SH-SY5Y (cell line): Measurements from ENCODE around the gene GABRD.

Source experiments
- GATA2 ChIP-seq: IDR thresholded peaks from 2 replicates; pipeline ENCODE4 v1.6.1; 2011; ENCODE audit warnings: mild to moderate bottlenecking, low read depth, low read length
- GATA3 ChIP-seq: IDR thresholded peaks from 2 replicates; pipeline ENCODE4 v1.6.1; 2011; ENCODE audit warnings: low read depth, mild to moderate bottlenecking, low read length, moderate library complexity

GABRD gene

DNA sequence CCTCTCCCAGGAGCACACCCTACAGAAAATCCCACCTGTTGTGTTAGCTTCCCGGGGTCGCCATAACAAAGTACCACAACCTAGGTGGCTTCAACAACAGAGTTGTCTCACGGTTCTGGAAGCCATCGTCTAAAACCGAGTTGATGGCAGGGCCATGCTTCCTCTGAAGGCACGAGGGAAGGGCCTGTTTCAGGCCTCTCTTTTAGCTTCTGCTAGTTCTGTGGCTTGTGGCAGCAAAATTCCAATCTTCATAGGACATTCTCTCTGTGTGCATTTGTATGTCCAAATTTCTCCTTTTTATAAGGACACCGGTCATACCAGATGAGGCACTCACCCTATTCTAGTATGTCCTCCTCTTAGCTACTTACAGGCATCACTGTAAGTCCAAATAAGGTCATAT is 18.7 kb upstream of the GABRD start:
- TF ChIP-seq GATA3 = no peak
- no peak for TF ChIP-seq GATA2

- TF ChIP-seq GATA2 (no peak), GATA3 (no peak)
These were observed 18.3 kb upstream of the GABRD start for GRCh38 chr1:2000850-2001249.

- no peak for TF ChIP-seq GATA2
- TF ChIP-seq GATA3 = no peak
These were observed 17.3 kb upstream of the GABRD start for GRCh38 chr1:2001773-2002411.

GRCh38 chr1:2003541-2004131 is 15.5 kb upstream of the GABRD start, which contains the start of gene CFAP74:
CFAP74 (minus strand) TSS chr1:2003786; CDS start chr1:1990956, 12,830 bp downstream.
- no peak for TF ChIP-seq GATA2
- no peak for TF ChIP-seq GATA3

GRCh38 chr1:2004856-2005255 is 14.3 kb upstream of the GABRD start:
- TF ChIP-seq GATA2 = no peak
- TF ChIP-seq GATA3 = no peak

DNA sequence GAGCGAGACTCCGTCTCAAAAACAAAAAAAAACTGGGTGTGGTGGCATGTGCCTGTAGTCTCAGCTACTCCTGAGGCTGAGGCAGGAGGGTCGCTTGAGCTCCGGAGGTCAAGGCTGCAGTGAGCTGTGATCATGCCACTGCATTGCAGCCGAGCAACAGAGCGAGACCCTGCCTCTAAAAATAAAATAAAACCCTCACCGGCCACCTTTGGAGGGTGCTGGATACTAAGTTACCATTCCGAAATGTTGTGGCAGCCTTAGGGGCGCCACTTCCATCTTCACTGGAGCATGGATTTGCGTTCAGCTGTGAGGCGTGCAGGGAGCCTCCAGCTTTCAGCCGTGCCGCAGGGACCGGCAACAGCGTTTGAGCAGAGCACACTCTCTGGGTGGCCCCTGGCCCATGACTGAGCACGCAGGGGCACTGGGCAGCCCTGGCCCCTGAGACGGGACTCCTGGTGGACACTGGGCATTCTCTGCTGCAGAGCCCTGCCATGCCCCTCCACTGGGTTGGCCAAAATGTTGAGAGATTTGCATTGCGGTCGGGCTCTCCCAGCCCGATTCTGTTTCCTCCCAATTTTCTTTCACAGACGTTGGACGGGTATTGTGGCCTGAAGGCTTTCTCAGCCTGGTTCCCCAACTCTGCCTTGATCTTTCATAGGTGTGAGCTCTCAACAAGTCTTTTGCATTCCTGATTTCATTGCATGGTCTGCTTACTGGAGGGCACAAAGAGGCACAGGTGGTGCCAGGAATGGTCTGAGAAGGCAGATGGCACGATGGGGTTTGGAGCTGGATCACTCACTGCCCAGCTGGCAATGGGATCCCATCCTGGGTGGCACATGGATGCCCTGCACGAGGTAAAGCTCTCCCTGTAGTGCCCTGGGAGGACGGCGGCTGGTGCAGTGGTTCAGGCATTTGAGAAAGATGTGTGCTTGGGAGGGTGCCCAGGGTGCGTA is 9.8 kb upstream of the GABRD start:
- no peak for TF ChIP-seq GATA3
- no peak for TF ChIP-seq GATA2

DNA sequence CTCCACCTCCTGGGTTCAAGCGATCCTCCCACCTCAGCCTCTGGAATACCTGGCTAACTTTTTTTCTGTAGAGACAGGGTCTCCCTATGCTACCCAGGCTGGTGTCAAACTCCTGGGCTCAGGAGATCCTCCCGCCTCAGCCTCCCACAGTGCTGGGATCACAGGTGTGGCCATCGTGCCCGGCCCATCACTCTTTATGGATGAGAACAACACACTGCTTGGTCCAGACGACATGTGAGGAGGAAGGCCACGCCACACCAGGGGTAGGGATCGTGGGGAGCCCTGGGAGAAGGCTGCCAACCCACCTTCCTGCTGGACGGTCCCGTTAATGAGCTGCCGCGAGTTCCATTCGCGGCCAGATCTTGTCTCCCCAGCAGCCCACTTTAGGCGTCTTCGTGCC is 5.0 kb upstream of the GABRD start:
- TF ChIP-seq GATA3 = no peak
- TF ChIP-seq GATA2 = no peak

- no peak for TF ChIP-seq GATA2
These were observed 4.1 kb upstream of the GABRD start for GRCh38 chr1:2014741-2015735.

- TF ChIP-seq GATA3 = no peak
- TF ChIP-seq GATA2 = no peak
These were observed 3.0 kb upstream of the GABRD start for GRCh38 chr1:2016123-2016522.

- no peak for TF ChIP-seq GATA2
- no peak for TF ChIP-seq GATA3
These were observed 651 bp upstream of the GABRD start for GRCh38 chr1:2018217-2019171.

DNA sequence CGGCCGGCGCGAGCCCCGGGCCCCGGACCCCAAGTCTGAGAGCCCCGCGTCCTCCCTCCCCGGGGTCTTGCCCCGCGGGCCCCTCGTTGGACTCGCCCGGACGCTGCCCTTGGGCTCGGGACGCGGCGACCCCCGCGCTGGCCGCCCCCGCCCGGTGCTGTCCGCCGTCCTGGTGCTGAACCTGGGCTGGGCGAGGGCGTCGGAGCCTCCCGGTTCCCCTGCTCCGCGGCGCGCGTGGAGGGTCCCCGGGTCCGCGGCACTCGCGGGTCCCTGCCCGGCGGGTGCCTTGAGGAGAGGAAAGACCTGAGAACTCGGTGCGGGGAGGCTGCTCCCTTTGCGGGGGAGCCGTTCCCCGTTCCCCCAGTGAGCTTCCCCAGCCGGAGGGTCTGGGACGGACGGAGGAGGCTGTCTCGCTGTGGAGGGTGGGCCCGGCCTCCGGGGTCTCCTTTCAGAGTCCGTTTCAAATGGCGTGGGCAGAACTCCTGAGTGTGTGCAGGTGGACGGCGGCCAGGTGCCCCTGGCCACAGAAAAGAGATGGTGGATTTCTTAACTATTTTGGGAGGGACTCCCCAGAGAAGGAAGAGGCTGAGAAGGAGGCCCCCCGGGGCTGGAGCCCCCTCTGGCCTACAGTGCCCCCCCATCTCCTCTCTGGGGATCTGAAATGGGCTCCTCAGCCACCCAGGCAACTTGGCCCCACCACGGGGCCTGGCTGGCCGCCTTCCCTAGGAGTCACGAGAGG is 595 bp downstream of the GABRD start:
- TF ChIP-seq GATA2 (no peak), GATA3 (no peak)

GRCh38 chr1:2020310-2020655 is 1.1 kb downstream of the GABRD start:
- TF ChIP-seq GATA2 (no peak), GATA3 (no peak)

DNA sequence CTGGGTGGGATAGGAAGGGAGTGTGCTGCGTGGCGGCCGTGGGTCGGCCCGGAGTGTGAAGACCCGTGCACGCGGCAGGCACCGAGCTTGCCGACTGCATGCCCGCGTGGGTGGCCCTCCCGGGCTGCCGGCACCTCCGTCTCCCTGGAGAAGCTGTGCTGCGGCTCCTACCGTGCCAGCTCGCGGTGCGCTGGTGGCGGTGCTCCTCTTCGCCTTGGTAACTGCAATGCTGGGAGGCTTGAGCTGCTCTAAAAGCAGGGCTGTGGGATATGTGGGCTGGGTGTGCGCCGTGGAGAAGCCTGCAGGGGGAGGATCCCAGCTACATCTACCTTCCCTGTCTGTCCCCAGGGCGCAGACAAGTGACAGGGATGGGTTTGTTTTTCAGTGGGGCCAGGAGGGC is 2.4 kb downstream of the GABRD start:
- TF ChIP-seq GATA3 (no peak), GATA2 (no peak)
